Liver (tissue), 9 donors: ENCODE results near the gene TLE5. TPM values are rescaled to one million over a fixed set of nuclear protein-coding genes. Genes with fewer than 3 reads are reported as not detected.
A peak's percentile ranks its signal among the peaks of the same experiment; 100 is the strongest.

Source experiments
- DNase-seq: peaks from one replicate; pipeline ENCODE4 v3.0.0-alpha.2; 2017; ENCODE audit warnings: low spot score
- H3K27ac ChIP-seq, 2 donors: one replicate each; pipeline ENCODE4 v1.7.0; 2013; ENCODE audit warnings: inconsistent platforms in 2 of 2, low read length in 2 of 2, control low read depth in 1 of 2, low read depth in 1 of 2, mild to moderate bottlenecking in 1 of 2
- H3K27me3 ChIP-seq, 4 donors: one replicate each; pipeline versions ENCODE4 v1.6.1 to v1.7.0; 2013; ENCODE audit warnings: low read length in 3 of 4, inconsistent platforms in 1 of 4, mild to moderate bottlenecking in 1 of 4, moderate library complexity in 1 of 4; ENCODE audit not compliant: control insufficient read depth in 4 of 4, insufficient read depth in 4 of 4
- H3K36me3 ChIP-seq, 4 donors: one replicate each; pipeline versions ENCODE4 v1.6.1 to v1.7.0; 2013; ENCODE audit warnings: low read length in 3 of 4, mild to moderate bottlenecking in 3 of 4, low read depth in 1 of 4, moderate library complexity in 1 of 4; ENCODE audit not compliant: control insufficient read depth in 4 of 4, insufficient read depth in 3 of 4
- H3K4me1 ChIP-seq, 4 donors: one replicate each; pipeline versions ENCODE4 v1.6.1 to v1.7.0; 2013; ENCODE audit warnings: low read length in 3 of 4, mild to moderate bottlenecking in 3 of 4, moderate library complexity in 1 of 4; ENCODE audit not compliant: control insufficient read depth in 4 of 4, insufficient read depth in 4 of 4
- H3K4me3 ChIP-seq, 3 donors: one replicate each; pipeline versions ENCODE4 v1.6.1 to v1.7.0; 2013; ENCODE audit warnings: low read length in 3 of 3, control low read depth in 1 of 3, low read depth in 1 of 3, mild to moderate bottlenecking in 1 of 3
- H3K9ac ChIP-seq, 2 donors: one replicate each; pipeline ENCODE4 v1.7.0; 2013; ENCODE audit warnings: low read length in 2 of 2, mild to moderate bottlenecking in 2 of 2, moderate library complexity in 2 of 2, control low read depth in 1 of 2, low read depth in 1 of 2
- H3K9me3 ChIP-seq, 4 donors: one replicate each; pipeline versions ENCODE4 v1.6.1 to v1.7.0; 2013; ENCODE audit warnings: low read length in 3 of 4; ENCODE audit not compliant: control insufficient read depth in 4 of 4
- ATF3 ChIP-seq: IDR thresholded peaks from 2 replicates; pipeline ENCODE4 v1.6.1; 2016; ENCODE audit warnings: antibody characterized with exemption
- EGR1 ChIP-seq, 2 donors: IDR thresholded peaks; 2 replicates each; pipeline ENCODE4 v1.6.1; 2016 to 2018; ENCODE audit warnings: antibody characterized with exemption in 2 of 2, low read depth in 2 of 2
- FOXA1 ChIP-seq: IDR thresholded peaks from 2 replicates; pipeline ENCODE4 v1.6.1; 2016; ENCODE audit warnings: antibody characterized with exemption
- FOXA2 ChIP-seq: IDR thresholded peaks from 2 replicates; pipeline ENCODE4 v1.6.1; 2016; ENCODE audit warnings: antibody characterized with exemption
- HNF4A ChIP-seq, 2 donors: conservative IDR thresholded peaks; 2 replicates each; pipeline ENCODE4 v1.6.1; 2016; ENCODE audit warnings: antibody characterized with exemption in 2 of 2, mild to moderate bottlenecking in 2 of 2
- HNF4G ChIP-seq: IDR thresholded peaks from 2 replicates; pipeline ENCODE4 v1.6.1; 2016; ENCODE audit warnings: antibody characterized with exemption
- JUND ChIP-seq, 2 donors: IDR thresholded peaks; 2 replicates each; pipeline ENCODE4 v1.6.1; 2016; ENCODE audit warnings: antibody characterized with exemption in 2 of 2
- NR2F2 ChIP-seq: IDR thresholded peaks from 2 replicates; pipeline ENCODE4 v1.6.1; 2016; ENCODE audit warnings: antibody characterized with exemption
- RAD21 ChIP-seq, 2 donors: IDR thresholded peaks; 2 replicates each; pipeline ENCODE4 v1.6.1; 2016; ENCODE audit warnings: antibody characterized with exemption in 2 of 2, mild to moderate bottlenecking in 2 of 2
- REST ChIP-seq: IDR thresholded peaks from 2 replicates; pipeline ENCODE4 v1.6.1; 2016; ENCODE audit warnings: antibody characterized with exemption, mild to moderate bottlenecking
- RXRA ChIP-seq, 2 donors: IDR thresholded peaks; 2 replicates each; pipeline ENCODE4 v1.6.1; 2017 to 2018; ENCODE audit warnings: antibody characterized with exemption in 2 of 2, mild to moderate bottlenecking in 1 of 2
- SP1 ChIP-seq: IDR thresholded peaks from 2 replicates; pipeline ENCODE4 v1.6.1; 2018; ENCODE audit warnings: antibody characterized with exemption, mild to moderate bottlenecking
- YY1 ChIP-seq: IDR thresholded peaks from 2 replicates; pipeline ENCODE4 v1.6.1; 2016; ENCODE audit warnings: antibody characterized with exemption, mild to moderate bottlenecking
- WGBS: extraction: QIAGEN DNeasy Blood & Tissue Kit; methylation state at CpG from one replicate; pipeline ENCODE4 v1.1.7; 2013; 5-methylcytosine and 5-hydroxymethylcytosine counted together
- polyA plus RNA-seq, 2 donors: library from polyadenylated mRNA; stranded (reverse) in 1 of 2; unstranded in 1 of 2; fragments of 200-250 nt in 1 of 2; fragments of >200 nt in 1 of 2; fragmentation: Nextera tagmentation in 1 of 2; extraction: Ambion mirVana in 1 of 2; gene quantifications; one replicate each; pipeline versions ENCODE4 v1.2.1 to v1.2.3, GENCODE V29; 2013 to 2015
- total RNA-seq, 2 donors: library from RNA; depleted of rRNA; stranded (reverse); fragments of >200 nt; gene quantifications; one replicate each; pipeline ENCODE4 v1.2.3, GENCODE V29; 2014
- donor health status: healthy.
- donor health status: healthy.
- donor health status: healthy.
- donor health status: healthy.
- donor health status: healthy.

The TLE5 gene
- total and polyA plus RNA-seq, 4 donors = 47.2 to 166 (median 54.9) TPM

- Histone ChIP-seq H3K4me3 (peak overlapping the region in 2 of 3 donors; percentile 22 to 27), H3K36me3 (no peaks in the 10 kb centered on the region), H3K27ac (no peak overlapping the region), H3K4me1 (peaks cover 0 to 5% (median 3%) of the 10 kb centered on the region in 4 donors), H3K9ac (no peak overlapping the region), H3K27me3 (no peaks in the 10 kb centered on the region), H3K9me3 (no peaks in the 10 kb centered on the region)
- peak; percentile 90 for DNase-seq
- TF ChIP-seq RXRA (IDR thresholded peaks at IDR 0.05) (peak; percentile 12 to 30), RAD21 (IDR thresholded peaks at IDR 0.05) (peak in 1 of 2 donors; percentile 41), NR2F2 (peak; percentile 58), SP1 (peak; percentile 25), HNF4G (no peak), FOXA1 (no peak)
- whole genome bisulfite sequencing = 14% methylated on average over 28 of the region's 28 CpGs
Observed at GRCh38 chr19:3047496-3048189, 14.7 kb downstream of the TLE5 start.

GRCh38 chr19:3046698-3047495 is 15.4 kb downstream of the TLE5 start:
- H3K4me3 ChIP-seq = peak overlapping the region in 2 of 3 donors; percentile 22 to 27
- H3K9me3 ChIP-seq = no peaks in the 10 kb centered on the region
- 7% methylated on average over 47 of the region's 47 CpGs for WGBS
- no peak overlapping the region for H3K9ac ChIP-seq
- peaks cover 0 to 5% (median 3%) of the 10 kb centered on the region in 4 donors for H3K4me1 ChIP-seq
- H3K36me3 ChIP-seq = no peaks in the 10 kb centered on the region
- H3K27ac ChIP-seq = no peak overlapping the region
- no peak for DNase-seq
- H3K27me3 ChIP-seq = no peaks in the 10 kb centered on the region
- TF ChIP-seq HNF4G (no peak), FOXA2 (no peak), NR2F2 (no peak), REST (no peak), HNF4A (conservative IDR thresholded peaks at IDR 0.05) (no peak)

GRCh38 chr19:3045885-3046697 is 16.2 kb downstream of the TLE5 start:
- Histone ChIP-seq H3K36me3 (no peaks in the 10 kb centered on the region), H3K9ac (no peak overlapping the region), H3K4me3 (no peak overlapping the region), H3K27me3 (no peaks in the 10 kb centered on the region), H3K9me3 (no peaks in the 10 kb centered on the region), H3K4me1 (peaks cover 0 to 5% (median 3%) of the 10 kb centered on the region in 4 donors), H3K27ac (no peak overlapping the region)
- DNase-seq = no peak
- TF ChIP-seq EGR1 (IDR thresholded peaks at IDR 0.05; ENCODE audit: low read depth in 2 of 2) (no peak), NR2F2 (no peak), HNF4G (no peak), ATF3 (no peak), JUND (IDR thresholded peaks at IDR 0.05) (no peak), YY1 (no peak), FOXA2 (no peak), RXRA (IDR thresholded peaks at IDR 0.05) (no peak)
- WGBS = 70% methylated on average over 16 of the region's 16 CpGs
